ENCODE results near the gene FAM3B. TPM values are rescaled to one million over a fixed set of nuclear protein-coding genes. Genes with fewer than 3 reads are reported as not detected.

The FAM3B gene
- total RNA-seq, 1 donor from 2014 or later = not detected

GRCh38 chr21:41374177-41374712 lies 57.6 kb downstream of the FAM3B start:
- Mint-ChIP-seq H3K4me3 (ENCODE audit: unreplicated experiment) (no peak overlapping the region), H3K9me3 (ENCODE audit: low read depth) (no peaks in the 10 kb centered on the region), H3K27ac (ENCODE audit: unreplicated experiment) (no peak overlapping the region), H3K4me1 (ENCODE audit: low read depth) (peaks cover under 1% of the 10 kb centered on the region), H3K27me3 (ENCODE audit: low read depth) (peaks cover 11% of the 10 kb centered on the region), H3K36me3 (ENCODE audit: low read depth) (no peaks in the 10 kb centered on the region)
- TF ChIP-seq CTCF (IDR thresholded peaks at IDR 0.05) = no peak
- peak; percentile 77 for DNase-seq (ENCODE audit: low spot score)

- DNase-seq (ENCODE audit: low spot score) = no peak
- no peaks in the 10 kb centered on the region for H3K36me3 Mint-ChIP-seq (ENCODE audit: low read depth)
- H3K27me3 Mint-ChIP-seq (ENCODE audit: low read depth) = peaks cover 11% of the 10 kb centered on the region
- TF ChIP-seq CTCF (IDR thresholded peaks at IDR 0.05) = no peak
- H3K27ac Mint-ChIP-seq (ENCODE audit: unreplicated experiment) = no peak overlapping the region
- no peaks in the 10 kb centered on the region for H3K9me3 Mint-ChIP-seq (ENCODE audit: low read depth)
- H3K4me3 Mint-ChIP-seq (ENCODE audit: unreplicated experiment) = no peak overlapping the region
- no peaks in the 10 kb centered on the region for H3K4me1 Mint-ChIP-seq (ENCODE audit: low read depth)
Observed at GRCh38 chr21:41374867-41375533, 58.4 kb downstream of the FAM3B start.

GRCh38 chr21:41375875-41376274 lies 59.3 kb downstream of the FAM3B start:
- no peaks in the 10 kb centered on the region for H3K9me3 Mint-ChIP-seq (ENCODE audit: low read depth)
- H3K4me3 Mint-ChIP-seq (ENCODE audit: unreplicated experiment) = no peak overlapping the region

GRCh38 chr21:41377715-41378114 lies 61.1 kb downstream of the FAM3B start:
- Mint-ChIP-seq H3K4me1 (ENCODE audit: low read depth) (no peaks in the 10 kb centered on the region), H3K36me3 (ENCODE audit: low read depth) (peaks cover 2% of the 10 kb centered on the region), H3K9me3 (ENCODE audit: low read depth) (peaks cover 8% of the 10 kb centered on the region), H3K27ac (ENCODE audit: unreplicated experiment) (no peak overlapping the region), H3K27me3 (ENCODE audit: low read depth) (peaks cover 14% of the 10 kb centered on the region), H3K4me3 (ENCODE audit: unreplicated experiment) (no peak overlapping the region)
- no peak for TF ChIP-seq CTCF (IDR thresholded peaks at IDR 0.05)
- DNase-seq (ENCODE audit: low spot score) = peak; percentile 70

More at GRCh38 chr21:41375875-41376274, 59.3 kb downstream of the FAM3B start:
- Mint-ChIP-seq H3K27me3 (ENCODE audit: low read depth) (peaks cover 14% of the 10 kb centered on the region), H3K27ac (ENCODE audit: unreplicated experiment) (no peak overlapping the region), H3K4me1 (ENCODE audit: low read depth) (no peaks in the 10 kb centered on the region), H3K36me3 (ENCODE audit: low read depth) (no peaks in the 10 kb centered on the region)
- DNase-seq (ENCODE audit: low spot score) = peak; percentile 62
- no peak for TF ChIP-seq CTCF (IDR thresholded peaks at IDR 0.05)

GRCh38 chr21:41378849-41379248 lies 62.2 kb downstream of the FAM3B start:
- peak; percentile 15 for TF ChIP-seq CTCF (IDR thresholded peaks at IDR 0.05)
- Mint-ChIP-seq H3K4me1 (ENCODE audit: low read depth) (no peaks in the 10 kb centered on the region), H3K9me3 (ENCODE audit: low read depth) (peaks cover 8% of the 10 kb centered on the region), H3K27ac (ENCODE audit: unreplicated experiment) (no peak overlapping the region), H3K36me3 (ENCODE audit: low read depth) (peaks cover 2% of the 10 kb centered on the region), H3K27me3 (ENCODE audit: low read depth) (peaks cover 14% of the 10 kb centered on the region), H3K4me3 (ENCODE audit: unreplicated experiment) (no peak overlapping the region)
- DNase-seq (ENCODE audit: low spot score) = peak; percentile 63

Data from chondrocyte (in vitro differentiated cells).